Prostate gland (tissue), 2 donors: ENCODE results near the gene SLC17A9.

ENCODE experiments used
- POLR2A ChIP-seq: fragments of 450-650 bp; IDR thresholded peaks from one replicate; pipeline ENCODE4 v1.6.1; 2016; ENCODE audit warnings: antibody characterized with exemption, mild to moderate bottlenecking
- POLR2AphosphoS5 ChIP-seq: sonication (generic); formaldehyde crosslinking; IDR thresholded peaks from one replicate; pipeline ENCODE4 v1.6.1; 2017; ENCODE audit warnings: antibody characterized with exemption
- TF ChIP-seq, protein P1 (sequence below), 4 experiments: fragments of 200-600 bp in 2 of 4; fragments of 450-650 bp in 2 of 4; sonication (generic) in 2 of 4; IDR thresholded peaks; 1 replicate in 3 of 4; 2 replicates in 1 of 4; pipeline ENCODE4 v1.5.1; 2016 to 2019; ENCODE audit warnings: antibody characterized with exemption in 4 of 4, mild to moderate bottlenecking in 2 of 4, moderate library complexity in 2 of 4

DNA sequence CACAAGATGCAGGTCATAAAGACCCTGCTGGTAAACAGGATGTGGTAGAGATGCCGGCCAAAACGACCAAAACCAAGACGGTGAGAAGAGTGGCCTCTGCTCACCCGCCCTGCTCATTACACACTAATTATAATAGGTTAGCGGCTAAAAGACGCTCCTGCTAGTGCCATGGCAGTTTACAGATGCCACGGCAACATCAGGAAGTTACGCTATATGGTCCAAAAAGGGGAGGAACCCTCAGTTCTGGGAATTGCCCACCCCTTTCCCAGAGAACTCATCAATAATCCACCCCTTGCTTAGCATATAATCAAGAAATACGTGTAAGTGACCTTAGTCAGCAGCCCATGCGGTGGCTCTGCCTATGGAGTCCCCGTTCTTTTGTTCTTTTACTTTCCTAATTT is 36.7 kb downstream of the SLC17A9 start:
- TF ChIP-seq POLR2A, result no peak
- TF ChIP-seq, protein P1, sequence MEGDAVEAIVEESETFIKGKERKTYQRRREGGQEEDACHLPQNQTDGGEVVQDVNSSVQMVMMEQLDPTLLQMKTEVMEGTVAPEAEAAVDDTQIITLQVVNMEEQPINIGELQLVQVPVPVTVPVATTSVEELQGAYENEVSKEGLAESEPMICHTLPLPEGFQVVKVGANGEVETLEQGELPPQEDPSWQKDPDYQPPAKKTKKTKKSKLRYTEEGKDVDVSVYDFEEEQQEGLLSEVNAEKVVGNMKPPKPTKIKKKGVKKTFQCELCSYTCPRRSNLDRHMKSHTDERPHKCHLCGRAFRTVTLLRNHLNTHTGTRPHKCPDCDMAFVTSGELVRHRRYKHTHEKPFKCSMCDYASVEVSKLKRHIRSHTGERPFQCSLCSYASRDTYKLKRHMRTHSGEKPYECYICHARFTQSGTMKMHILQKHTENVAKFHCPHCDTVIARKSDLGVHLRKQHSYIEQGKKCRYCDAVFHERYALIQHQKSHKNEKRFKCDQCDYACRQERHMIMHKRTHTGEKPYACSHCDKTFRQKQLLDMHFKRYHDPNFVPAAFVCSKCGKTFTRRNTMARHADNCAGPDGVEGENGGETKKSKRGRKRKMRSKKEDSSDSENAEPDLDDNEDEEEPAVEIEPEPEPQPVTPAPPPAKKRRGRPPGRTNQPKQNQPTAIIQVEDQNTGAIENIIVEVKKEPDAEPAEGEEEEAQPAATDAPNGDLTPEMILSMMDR (IDR thresholded peaks at IDR 0.05), result no peak
- no peak for TF ChIP-seq POLR2AphosphoS5
